HUES48 (cell line): ENCODE results near the gene CALHM2.

Source experiments
- H3K27ac ChIP-seq: one replicate; pipeline ENCODE4 v1.7.0; 2013; ENCODE audit warnings: low read depth, low read length, inconsistent platforms
- H3K27me3 ChIP-seq: 2 replicates; pipeline ENCODE4 v1.6.1; 2013; ENCODE audit warnings: mild to moderate bottlenecking, low read length; ENCODE audit not compliant: control insufficient read depth, insufficient read depth
- H3K36me3 ChIP-seq: 2 replicates; pipeline ENCODE4 v1.6.1; 2013; ENCODE audit warnings: low read length; ENCODE audit not compliant: control insufficient read depth, insufficient read depth
- H3K4me1 ChIP-seq: 2 replicates; pipeline ENCODE4 v1.6.1; 2013; ENCODE audit warnings: mild to moderate bottlenecking, low read length; ENCODE audit not compliant: control insufficient read depth, insufficient read depth
- H3K4me3 ChIP-seq: 2 replicates; pipeline ENCODE4 v1.5.1; 2013; ENCODE audit warnings: mild to moderate bottlenecking, low read depth, low read length
- H3K9ac ChIP-seq: 2 replicates; pipeline ENCODE4 v1.6.1; 2013; ENCODE audit warnings: mild to moderate bottlenecking, low read depth, low read length, moderate library complexity
- H3K9me3 ChIP-seq: 2 replicates; pipeline ENCODE4 v1.6.1; 2013; ENCODE audit warnings: low read length; ENCODE audit not compliant: control insufficient read depth, insufficient read depth

The CALHM2 gene

DNA sequence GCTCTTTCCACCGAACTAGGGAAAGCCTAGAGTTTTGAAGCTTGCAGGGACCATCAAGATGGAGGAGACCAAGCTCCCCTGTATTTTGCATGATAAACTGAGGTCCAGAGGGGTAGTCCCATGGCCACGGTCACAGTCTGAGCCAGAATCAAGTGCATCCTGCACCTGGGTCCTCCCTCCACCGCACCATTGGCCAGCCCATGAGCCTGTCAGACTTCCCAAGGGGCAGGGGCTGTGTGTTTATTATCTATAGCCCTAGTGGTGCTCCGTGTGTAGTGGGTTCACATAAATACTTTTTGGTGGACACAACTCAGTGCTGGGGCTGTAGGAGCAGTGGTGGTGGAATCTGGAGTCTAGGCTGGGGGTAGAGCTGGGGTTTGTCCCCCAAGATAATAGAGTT lies 23.3 kb upstream of the CALHM2 start:
- Histone ChIP-seq H3K4me3 (no peak overlapping the region), H3K9me3 (no peaks in the 10 kb centered on the region), H3K4me1 (peaks cover 23% of the 10 kb centered on the region), H3K27me3 (no peaks in the 10 kb centered on the region), H3K36me3 (no peaks in the 10 kb centered on the region), H3K9ac (no peak overlapping the region), H3K27ac (no peak overlapping the region)

DNA sequence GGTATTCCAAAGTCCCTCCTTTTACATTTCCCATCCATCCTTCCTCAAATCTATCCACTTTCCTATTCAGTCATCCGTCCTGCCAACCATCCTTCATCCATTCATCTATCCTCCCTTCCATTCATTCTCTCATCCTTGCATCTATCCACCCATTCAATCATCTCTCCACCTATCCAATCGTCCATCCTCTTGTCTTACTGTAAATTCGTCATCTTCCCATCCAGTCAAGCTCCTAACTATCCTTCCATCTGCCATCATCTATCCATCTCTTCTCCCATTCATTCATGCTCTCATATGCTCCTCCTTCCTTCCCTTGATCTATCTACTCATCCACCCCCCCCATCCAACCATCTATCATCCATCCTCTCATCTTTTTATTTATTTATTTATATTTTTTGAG lies 21.9 kb upstream of the CALHM2 start:
- no peaks in the 10 kb centered on the region for H3K27me3 ChIP-seq
- no peaks in the 10 kb centered on the region for H3K36me3 ChIP-seq
- no peak overlapping the region for H3K27ac ChIP-seq
- no peak overlapping the region for H3K9ac ChIP-seq
- no peaks in the 10 kb centered on the region for H3K9me3 ChIP-seq
- H3K4me3 ChIP-seq, result no peak overlapping the region
- peaks cover 23% of the 10 kb centered on the region for H3K4me1 ChIP-seq

DNA sequence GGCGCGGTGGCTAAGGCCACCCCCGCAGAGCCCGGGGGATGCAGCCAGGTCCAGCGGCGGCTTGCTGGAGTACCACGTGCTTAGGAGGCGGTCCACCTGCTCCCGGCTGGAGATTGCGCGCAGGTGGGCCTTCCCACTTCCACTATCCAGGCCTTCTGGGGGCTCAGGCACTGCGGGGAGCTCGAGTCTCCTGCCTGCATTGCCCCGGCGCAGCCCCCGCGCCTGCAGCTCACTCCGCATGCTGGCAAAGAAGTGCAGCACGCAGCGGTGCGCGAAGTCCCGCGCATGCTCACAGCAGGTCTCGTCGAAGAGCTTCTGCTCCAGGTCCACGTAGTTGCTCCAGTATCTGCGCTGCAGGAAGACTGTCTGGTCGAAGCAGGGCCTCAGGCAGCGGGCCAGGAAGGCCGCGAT lies 21.1 kb upstream of the CALHM2 start:
- peaks cover 23% of the 10 kb centered on the region for H3K4me1 ChIP-seq
- no peaks in the 10 kb centered on the region for H3K36me3 ChIP-seq

DNA sequence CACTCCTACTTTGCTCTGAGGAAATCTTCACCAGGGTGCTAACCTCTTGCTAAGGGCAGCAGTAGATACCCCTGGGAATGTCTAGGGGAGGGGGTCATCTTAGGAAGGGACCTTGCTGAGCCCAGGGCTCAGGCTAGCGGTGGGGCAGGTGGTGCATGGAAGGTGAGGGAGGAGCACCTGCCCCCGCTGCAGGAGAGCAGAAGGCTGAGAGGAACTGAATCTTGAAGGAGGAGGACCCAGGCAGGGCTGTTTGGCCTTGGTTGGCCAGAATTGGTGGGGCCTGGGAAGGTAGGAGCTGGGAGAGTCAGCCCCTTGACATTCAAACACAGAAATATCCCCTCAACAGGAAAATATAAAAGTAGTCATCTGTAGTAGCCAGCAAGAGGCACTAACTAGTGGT lies 19.8 kb upstream of the CALHM2 start:
- Histone ChIP-seq H3K4me1 (peaks cover 22% of the 10 kb centered on the region), H3K27ac (no peak overlapping the region), H3K4me3 (no peak overlapping the region), H3K27me3 (no peaks in the 10 kb centered on the region), H3K9me3 (no peaks in the 10 kb centered on the region), H3K36me3 (no peaks in the 10 kb centered on the region), H3K9ac (no peak overlapping the region)

More for the DNA sequence above, 21.1 kb upstream of the CALHM2 start:
- H3K27ac ChIP-seq, result no peak overlapping the region
- H3K27me3 ChIP-seq, result no peaks in the 10 kb centered on the region
- no peaks in the 10 kb centered on the region for H3K9me3 ChIP-seq
- no peak overlapping the region for H3K9ac ChIP-seq
- H3K4me3 ChIP-seq, result no peak overlapping the region

DNA sequence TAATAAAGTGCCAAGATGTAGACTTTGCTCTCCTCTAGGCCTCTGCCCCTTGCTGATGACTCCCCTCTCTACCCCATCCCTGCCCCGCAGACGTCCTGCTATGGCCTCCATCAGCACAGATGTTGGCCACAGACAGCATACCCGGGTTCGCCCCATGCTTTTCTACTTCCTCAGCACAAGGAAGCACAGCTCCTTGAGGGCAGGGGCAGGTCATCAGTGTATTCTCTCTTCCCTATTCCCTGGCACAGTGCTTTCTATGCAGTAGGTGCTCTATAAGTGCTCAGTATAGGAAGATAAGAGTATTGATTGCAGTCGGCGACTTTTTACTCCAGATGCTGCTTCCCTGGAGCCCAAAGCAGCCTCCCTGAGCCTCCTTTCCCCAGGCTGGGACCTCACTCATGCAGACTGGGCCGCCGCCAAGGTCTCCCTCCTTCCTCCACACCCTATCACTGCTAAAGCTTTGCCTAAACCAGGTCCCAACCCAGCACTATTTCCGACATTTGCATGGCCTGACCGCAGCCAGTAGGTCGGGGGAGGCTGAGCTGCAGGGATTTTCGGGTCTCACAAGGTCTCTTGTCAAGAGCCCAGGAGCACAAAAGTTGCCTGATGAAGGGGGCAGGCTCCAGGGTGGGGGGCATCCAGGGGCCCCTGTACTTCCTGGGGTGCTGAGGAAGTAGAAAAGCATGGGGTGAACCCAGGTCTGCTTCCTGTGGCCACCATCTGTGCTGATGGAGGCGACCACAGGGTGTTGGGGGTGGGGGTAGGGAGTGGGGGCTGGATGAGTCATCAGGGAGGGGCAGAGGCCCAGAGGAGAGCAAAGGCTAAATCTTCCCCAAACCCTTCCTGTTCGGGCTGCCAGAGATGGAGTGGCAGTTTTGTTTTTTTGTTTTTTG lies 18.8 kb upstream of the CALHM2 start:
- Histone ChIP-seq H3K4me3 (no peak overlapping the region), H3K36me3 (no peaks in the 10 kb centered on the region), H3K27ac (peak overlapping the region; percentile 54), H3K4me1 (peaks cover 14% of the 10 kb centered on the region), H3K9ac (no peak overlapping the region), H3K27me3 (no peaks in the 10 kb centered on the region), H3K9me3 (no peaks in the 10 kb centered on the region)

DNA sequence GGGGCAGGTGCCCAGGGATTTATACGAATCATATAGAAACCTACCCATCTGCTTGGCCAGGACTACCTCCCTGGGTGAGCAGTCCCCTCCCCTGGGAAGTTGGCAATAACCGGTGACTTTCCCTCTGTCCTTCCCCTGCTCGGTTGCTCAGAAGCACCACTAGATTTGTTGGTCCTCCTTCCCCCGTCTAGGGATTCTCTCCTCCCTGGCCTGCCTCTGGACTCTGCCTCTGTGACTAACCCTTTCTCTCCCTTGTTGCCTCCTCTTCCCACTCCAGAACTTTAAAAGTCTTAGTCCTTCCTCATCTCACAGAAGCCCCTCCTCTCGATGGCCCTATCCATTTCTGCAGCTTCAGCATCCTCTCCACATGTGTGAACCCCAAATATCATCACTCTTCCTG lies 17.0 kb upstream of the CALHM2 start:
- Histone ChIP-seq H3K36me3 (no peaks in the 10 kb centered on the region), H3K9ac (no peak overlapping the region), H3K4me1 (peaks cover 13% of the 10 kb centered on the region), H3K27me3 (no peaks in the 10 kb centered on the region), H3K4me3 (no peak overlapping the region), H3K9me3 (no peaks in the 10 kb centered on the region), H3K27ac (no peak overlapping the region)

DNA sequence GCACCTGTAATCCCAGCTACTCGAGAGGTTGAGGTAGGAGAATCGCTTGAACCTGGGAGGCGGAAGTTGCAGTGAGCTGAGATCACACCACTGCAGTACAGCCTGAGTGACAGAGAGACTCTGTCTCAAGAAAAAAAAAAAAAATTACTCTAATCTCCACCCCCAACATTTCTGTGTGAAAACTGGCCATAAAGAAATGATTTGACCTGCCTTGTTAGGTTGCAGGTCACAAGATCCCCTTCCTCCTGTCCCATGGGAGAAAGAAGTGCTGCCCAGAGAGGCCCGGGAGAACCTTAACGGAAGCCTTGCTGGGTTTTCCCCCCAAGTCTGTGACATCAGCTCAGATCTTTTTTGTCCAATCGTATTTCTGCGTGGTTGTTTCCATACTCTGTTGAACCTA lies 15.2 kb upstream of the CALHM2 start:
- Histone ChIP-seq H3K4me1 (peaks cover 13% of the 10 kb centered on the region), H3K4me3 (no peak overlapping the region), H3K36me3 (no peaks in the 10 kb centered on the region), H3K9ac (no peak overlapping the region), H3K27ac (no peak overlapping the region), H3K27me3 (no peaks in the 10 kb centered on the region), H3K9me3 (no peaks in the 10 kb centered on the region)

DNA sequence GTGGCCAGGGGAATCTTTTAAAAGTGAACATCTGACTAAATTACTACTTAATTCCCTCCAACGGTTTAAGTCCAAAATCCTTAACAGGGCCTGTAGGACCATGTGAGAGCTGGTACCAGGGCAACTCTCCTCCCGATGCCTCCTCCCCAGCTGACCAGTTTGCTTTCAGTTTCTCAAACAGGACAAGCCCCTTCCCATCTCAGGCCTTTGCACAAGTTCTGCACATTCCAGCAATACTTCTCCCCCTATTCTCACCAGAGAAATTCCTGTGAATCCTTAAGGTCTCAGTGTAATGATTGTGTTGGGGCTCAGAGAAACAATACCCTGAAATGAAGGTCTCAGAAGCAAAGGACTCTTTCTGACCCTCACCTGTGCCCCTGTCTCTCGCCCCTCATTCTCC lies 14.6 kb upstream of the CALHM2 start:
- H3K4me1 ChIP-seq, result peaks cover 9% of the 10 kb centered on the region; the same call in 1 of the 2 replicates
- H3K9me3 ChIP-seq, result no peaks in the 10 kb centered on the region
- H3K4me3 ChIP-seq, result no peak overlapping the region
- H3K36me3 ChIP-seq, result no peaks in the 10 kb centered on the region
- H3K27ac ChIP-seq, result no peak overlapping the region
- H3K27me3 ChIP-seq, result no peaks in the 10 kb centered on the region
- H3K9ac ChIP-seq, result no peak overlapping the region

DNA sequence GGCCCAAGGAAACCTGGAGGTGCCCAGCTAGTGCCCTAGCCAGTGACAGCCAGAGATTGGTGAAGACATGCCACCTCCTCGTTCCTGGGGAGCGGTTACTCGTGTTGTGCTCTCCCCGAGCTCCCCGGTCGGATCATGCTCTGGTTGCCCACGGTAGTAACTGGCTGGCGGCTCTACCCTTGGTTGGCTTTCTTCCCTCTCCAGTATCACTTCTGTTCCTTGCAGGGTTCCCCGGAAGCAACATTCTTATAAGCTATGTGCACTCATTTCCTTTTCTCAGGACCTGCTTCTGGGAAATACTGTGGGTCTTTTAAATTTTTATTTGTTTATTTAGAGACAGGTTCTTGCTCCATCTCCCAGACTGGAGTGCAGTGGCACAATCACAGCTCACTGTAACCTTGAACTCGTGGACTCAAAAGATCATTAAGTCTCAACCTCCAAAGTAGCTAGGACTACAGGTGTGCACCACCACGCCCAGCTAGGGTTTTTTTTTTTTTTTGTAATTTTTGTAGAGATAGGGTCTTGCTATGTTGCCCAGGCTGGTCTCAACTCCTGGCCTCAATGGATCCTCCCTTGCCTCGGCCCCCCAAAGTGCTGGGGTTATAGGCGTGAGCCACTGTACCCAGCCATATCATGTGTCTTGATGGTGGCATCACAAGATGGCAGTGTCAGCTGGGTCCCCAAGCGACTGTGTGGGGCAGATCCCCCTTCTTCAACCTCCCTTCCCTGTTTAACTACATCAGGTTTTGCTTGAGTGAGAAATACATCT lies 13.4 kb upstream of the CALHM2 start:
- H3K27me3 ChIP-seq, result no peaks in the 10 kb centered on the region
- no peak overlapping the region for H3K27ac ChIP-seq
- H3K9ac ChIP-seq, result no peak overlapping the region
- H3K4me3 ChIP-seq, result no peak overlapping the region
- H3K4me1 ChIP-seq, result no peaks in the 10 kb centered on the region
- no peaks in the 10 kb centered on the region for H3K36me3 ChIP-seq
- no peaks in the 10 kb centered on the region for H3K9me3 ChIP-seq

DNA sequence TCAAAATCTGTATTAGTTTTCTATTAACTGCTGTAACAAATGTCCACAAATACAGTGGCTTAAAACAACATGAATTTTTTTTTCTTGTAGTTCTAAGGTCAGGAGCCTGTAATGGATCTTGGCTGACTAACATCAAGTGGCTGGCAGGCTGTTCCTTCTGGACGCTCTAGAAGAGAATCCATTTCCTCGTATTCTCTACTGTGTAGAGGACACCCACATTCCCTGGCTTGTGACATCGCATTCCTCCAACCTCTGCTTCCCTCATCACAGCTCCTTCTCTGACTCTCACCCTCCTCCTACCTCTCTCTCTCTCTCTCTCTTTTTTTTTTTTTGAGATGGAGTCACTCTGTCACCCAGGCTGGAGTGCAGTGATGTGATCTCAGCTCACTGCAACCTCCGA lies 11.3 kb upstream of the CALHM2 start:
- no peaks in the 10 kb centered on the region for H3K4me1 ChIP-seq
- H3K9me3 ChIP-seq, result no peaks in the 10 kb centered on the region
- no peak overlapping the region for H3K9ac ChIP-seq

DNA sequence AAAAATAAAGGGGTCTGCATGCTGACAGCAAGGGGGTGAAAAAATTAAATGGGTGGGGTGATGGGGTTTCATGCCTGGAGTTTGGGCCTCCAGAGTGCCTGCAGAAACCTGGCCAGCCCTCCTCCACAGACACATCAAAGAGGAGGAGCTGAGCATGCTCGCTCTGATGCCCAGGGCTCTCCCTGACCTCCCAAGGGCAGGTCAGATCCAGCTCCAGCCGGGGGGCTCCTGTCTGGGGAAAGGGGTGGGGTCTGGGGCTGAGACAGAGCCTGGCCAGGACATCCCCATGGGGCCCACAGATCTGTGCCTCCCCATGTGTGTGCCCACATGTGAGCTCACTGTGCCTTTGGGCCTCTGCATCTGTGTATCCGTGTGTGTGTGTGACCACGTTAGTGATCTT lies 7.4 kb upstream of the CALHM2 start:
- no peaks in the 10 kb centered on the region for H3K36me3 ChIP-seq
- no peak overlapping the region for H3K9ac ChIP-seq
- H3K27me3 ChIP-seq, result no peaks in the 10 kb centered on the region
- no peak overlapping the region for H3K27ac ChIP-seq
- H3K4me3 ChIP-seq, result no peak overlapping the region
- no peaks in the 10 kb centered on the region for H3K9me3 ChIP-seq
- H3K4me1 ChIP-seq, result no peaks in the 10 kb centered on the region

More for the DNA sequence above, 11.3 kb upstream of the CALHM2 start:
- Histone ChIP-seq H3K27ac (no peak overlapping the region), H3K27me3 (no peaks in the 10 kb centered on the region), H3K4me3 (no peak overlapping the region), H3K36me3 (no peaks in the 10 kb centered on the region)
